HFFc6 (cell line): ENCODE results near the gene RAB35. TPM values are rescaled to one million over a fixed set of nuclear protein-coding genes. Genes with fewer than 3 reads are reported as not detected.
"Not testable (repeated sequence)": the region's sequence is repeated elsewhere in the genome, so short reads cannot be mapped to it uniquely, and the experiment has no call there.

ENCODE experiments used
- DNase-seq: peaks from one replicate; pipeline ENCODE4 v3.0.0-alpha.2; 2018
- H3K27ac Mint-ChIP-seq: 2 replicates; pipeline ENCODE4 v1.8.0; 2020; ENCODE audit warnings: mild to moderate bottlenecking, mixed read lengths
- H3K27me3 Mint-ChIP-seq: 2 replicates; pipeline ENCODE4 v1.8.0; 2021; ENCODE audit warnings: mild to moderate bottlenecking, moderate library complexity, mixed read lengths; ENCODE audit not compliant: insufficient read depth
- H3K36me3 Mint-ChIP-seq: 2 replicates; pipeline ENCODE4 v1.8.0; 2021; ENCODE audit warnings: low read depth, mixed read lengths
- H3K4me1 Mint-ChIP-seq: 2 replicates; pipeline ENCODE4 v1.8.0; 2020; ENCODE audit warnings: low read depth, mixed read lengths
- H3K4me3 Mint-ChIP-seq: 2 replicates; pipeline ENCODE4 v1.8.0; 2020; ENCODE audit warnings: mild to moderate bottlenecking, moderate library complexity, mixed read lengths
- H3K9me3 Mint-ChIP-seq: 2 replicates; pipeline ENCODE4 v1.8.0; 2020; ENCODE audit warnings: mild to moderate bottlenecking, mixed read lengths
- microRNA-seq: library from miRNA; unstranded; fragments of <30 nt; microRNA quantifications from one replicate; pipeline ENCODE4, GENCODE V29; 2019
- total RNA-seq, 6 experiments: library from RNA; stranded (reverse); fragmentation: NEBNext Ultra II Directional; extraction: Animal tissue kit (Norgen Biotek cat#: 25700); gene quantifications; 2 replicates in 1 of 6; 3 replicates in 5 of 6; pipeline ENCODE4 v1.2.3, GENCODE V29; 2021
- TF ChIP-seq, protein P1 (sequence below): fragments of 200-600 bp; sonication (generic); IDR thresholded peaks from 2 replicates; pipeline ENCODE4 v1.5.0; 2021; ENCODE audit warnings: antibody characterized with exemption, mild to moderate bottlenecking

The RAB35 gene
- total RNA-seq, 6 experiments from 2014 or later, result 50.5 to 62.0 (median 55.3) TPM

DNA sequence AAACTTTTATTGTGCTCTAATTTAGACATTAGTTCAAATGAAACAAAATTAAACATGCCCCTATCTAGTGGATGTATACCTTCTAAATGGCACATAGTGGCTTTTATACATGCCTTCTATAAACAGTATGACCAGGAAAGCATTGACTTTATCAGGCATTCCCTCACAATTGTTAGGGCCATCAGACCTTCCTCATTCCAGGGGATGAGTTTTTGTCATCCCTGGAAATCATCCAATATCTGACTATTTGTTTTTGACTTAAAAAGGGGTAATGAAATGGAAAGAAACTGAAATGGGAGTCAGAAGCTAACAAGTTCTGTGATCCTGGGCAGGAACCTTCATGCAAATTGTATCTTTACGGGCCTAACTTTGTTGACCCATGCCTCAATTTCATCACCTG lies 69.5 kb downstream of the RAB35 start:
- TF ChIP-seq, protein P1, sequence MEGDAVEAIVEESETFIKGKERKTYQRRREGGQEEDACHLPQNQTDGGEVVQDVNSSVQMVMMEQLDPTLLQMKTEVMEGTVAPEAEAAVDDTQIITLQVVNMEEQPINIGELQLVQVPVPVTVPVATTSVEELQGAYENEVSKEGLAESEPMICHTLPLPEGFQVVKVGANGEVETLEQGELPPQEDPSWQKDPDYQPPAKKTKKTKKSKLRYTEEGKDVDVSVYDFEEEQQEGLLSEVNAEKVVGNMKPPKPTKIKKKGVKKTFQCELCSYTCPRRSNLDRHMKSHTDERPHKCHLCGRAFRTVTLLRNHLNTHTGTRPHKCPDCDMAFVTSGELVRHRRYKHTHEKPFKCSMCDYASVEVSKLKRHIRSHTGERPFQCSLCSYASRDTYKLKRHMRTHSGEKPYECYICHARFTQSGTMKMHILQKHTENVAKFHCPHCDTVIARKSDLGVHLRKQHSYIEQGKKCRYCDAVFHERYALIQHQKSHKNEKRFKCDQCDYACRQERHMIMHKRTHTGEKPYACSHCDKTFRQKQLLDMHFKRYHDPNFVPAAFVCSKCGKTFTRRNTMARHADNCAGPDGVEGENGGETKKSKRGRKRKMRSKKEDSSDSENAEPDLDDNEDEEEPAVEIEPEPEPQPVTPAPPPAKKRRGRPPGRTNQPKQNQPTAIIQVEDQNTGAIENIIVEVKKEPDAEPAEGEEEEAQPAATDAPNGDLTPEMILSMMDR, result no peak
- Mint-ChIP-seq H3K4me1 (no peaks in the 10 kb centered on the region), H3K9me3 (peaks cover 5% of the 10 kb centered on the region), H3K4me3 (no peak overlapping the region), H3K36me3 (no peaks in the 10 kb centered on the region), H3K27me3 (peaks cover 19% of the 10 kb centered on the region), H3K27ac (no peak overlapping the region)
- DNase-seq, result no peak

DNA sequence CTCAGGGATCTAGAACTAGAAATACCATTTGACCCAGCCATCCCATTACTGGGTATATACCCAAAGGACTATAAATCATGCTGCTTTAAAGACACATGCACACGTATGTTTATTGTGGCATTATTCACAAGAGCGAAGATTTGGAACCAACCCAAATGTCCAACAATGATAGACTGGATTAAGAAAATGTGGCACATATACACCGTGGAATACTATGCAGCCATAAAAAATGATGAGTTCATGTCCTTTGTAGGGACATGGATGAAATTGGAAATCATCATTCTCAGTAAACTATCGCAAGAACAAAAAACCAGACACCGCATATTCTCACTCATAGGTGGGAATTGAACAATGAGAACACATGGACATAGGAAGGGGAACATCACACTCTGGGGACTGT lies 71.2 kb downstream of the RAB35 start:
- not testable (repeated sequence) for H3K4me3 Mint-ChIP-seq, DNase-seq, H3K27ac Mint-ChIP-seq, H3K9me3 Mint-ChIP-seq, H3K36me3 Mint-ChIP-seq, H3K4me1 Mint-ChIP-seq
- H3K27me3 Mint-ChIP-seq, result peaks cover 22% of the 10 kb centered on the region

Small RNA genes within 50 kb of the gene (microRNA-seq; reads per million reads assigned to microRNA genes)
- gene MIR4498, result 2.3 reads per million

Other genes with a start within 250 kb of the RAB35 start
- gene CIT, start 239.4 kb downstream of the RAB35 start, total RNA-seq, result 10 to 100 TPM; 23.1 to 55.5 (median 48.3) TPM
- gene BICDL1, start 127.5 kb downstream of the RAB35 start, total RNA-seq, result under 1 TPM in 1 of 6 experiments, not detected in 5; 0.05 TPM
- gene GCN1, start 78.0 kb upstream of the RAB35 start, total RNA-seq, result 100 to 1,000 TPM in 1 of 6 experiments, 10 to 100 TPM in 5; 76.5 to 102 (median 83.1) TPM
- gene RPLP0, start 84.4 kb upstream of the RAB35 start, total RNA-seq, result 1,000 to 10,000 TPM; 2,131 to 2,494 (median 2,241) TPM
- gene PXN, start 149.0 kb upstream of the RAB35 start, total RNA-seq, result 100 to 1,000 TPM; 219 to 290 (median 253) TPM
- 1,000 to 10,000 TPM in 5 of 6 experiments, 100 to 1,000 TPM in 1; 743 to 2,047 (median 1,452) TPM for gene RNU4-2, start 175.2 kb upstream of the RAB35 start, total RNA-seq
- gene RNU4-1, start 176.5 kb upstream of the RAB35 start, total RNA-seq, result 1,000 to 10,000 TPM in 4 of 6 experiments, 100 to 1,000 TPM in 2; 766 to 1,512 (median 1,200) TPM
- gene SIRT4, start 185.6 kb upstream of the RAB35 start, total RNA-seq, result 1 to 10 TPM in 3 of 6 experiments, under 1 TPM in 3; 0.84 to 2.1 (median 1.1) TPM
- not detected for gene PLA2G1B, start 211.0 kb upstream of the RAB35 start, total RNA-seq